Activated CD4-positive, alpha-beta T cell treated with anti-CD3 and anti-CD28 coated beads, Interleukin-2, amount 10 ng/mL, durations not matched to agents 7 days and 5 days (primary cell): ENCODE results near the gene RNF180. TPM values are rescaled to one million over a fixed set of nuclear protein-coding genes. Genes with fewer than 3 reads are reported as not detected.

Experiments used
- CTCF ChIA-PET: fragments of 350-600 bp; sonication (Branson Sonifier 250); formaldehyde crosslinking; loops from one replicate; lab custom pipeline; 2021; ENCODE audit warnings: antibody characterized with exemption; lab: Charles Lee
- POLR2A ChIA-PET: fragments of 350-600 bp; sonication (Branson Sonifier 250); formaldehyde crosslinking; loops from one replicate; lab custom pipeline; 2021; ENCODE audit warnings: antibody characterized with exemption; lab: Charles Lee
- DNase-seq: peaks from one replicate; pipeline ENCODE4 v3.0.0-alpha.2; 2020
- H3K27ac Mint-ChIP-seq: one replicate; pipeline ENCODE4 v1.8.0; 2021; ENCODE audit warnings: mild to moderate bottlenecking, moderate library complexity, mixed read lengths
- H3K27me3 Mint-ChIP-seq: one replicate; pipeline ENCODE4 v1.8.0; 2021; ENCODE audit warnings: mixed read lengths
- H3K36me3 Mint-ChIP-seq: one replicate; pipeline ENCODE4 v1.8.0; 2021; ENCODE audit warnings: low read depth, mixed read lengths
- H3K4me1 Mint-ChIP-seq: one replicate; pipeline ENCODE4 v1.8.0; 2021; ENCODE audit warnings: mixed read lengths
- H3K4me3 Mint-ChIP-seq: one replicate; pipeline ENCODE4 v1.8.0; 2021; ENCODE audit warnings: mild to moderate bottlenecking, moderate library complexity, mixed read lengths
- H3K9me3 Mint-ChIP-seq: one replicate; pipeline ENCODE4 v1.8.0; 2021; ENCODE audit warnings: mixed read lengths
- total RNA-seq, 2 experiments: library from RNA; stranded (reverse); gene quantifications; one replicate each; pipeline ENCODE4 v1.2.3, GENCODE V29; 2021

Gene RNF180
- total RNA-seq, 2 experiments from 2014 or later: not detected

DNA sequence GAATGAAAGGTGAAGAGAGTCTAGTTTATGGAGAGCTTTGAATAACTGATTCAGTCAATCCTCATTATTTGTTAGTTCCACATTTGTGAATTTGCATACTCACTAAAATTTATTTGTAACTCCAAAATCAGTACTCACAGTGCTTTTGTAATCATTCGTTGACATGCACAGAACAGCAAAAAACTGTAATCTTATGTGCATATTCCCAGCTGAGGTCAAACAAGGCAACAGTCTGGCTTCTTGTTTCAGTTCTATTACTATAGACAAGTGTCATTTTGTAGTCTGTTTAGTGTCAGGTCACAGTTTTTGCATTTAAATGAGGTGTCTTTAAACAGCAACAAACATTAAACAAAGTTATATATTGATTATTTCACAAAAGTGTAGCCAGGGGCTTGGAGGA lies 142.5 kb downstream of the RNF180 start:
- no peaks in the 10 kb centered on the region for H3K27me3 Mint-ChIP-seq
- no peaks in the 10 kb centered on the region for H3K36me3 Mint-ChIP-seq
- no peak for DNase-seq
- no peak overlapping the region for H3K27ac Mint-ChIP-seq
- POLR2A ChIA-PET: no interaction called here
- H3K4me1 Mint-ChIP-seq: no peaks in the 10 kb centered on the region
- H3K9me3 Mint-ChIP-seq: no peaks in the 10 kb centered on the region
- CTCF ChIA-PET: no interaction called here
- no peak overlapping the region for H3K4me3 Mint-ChIP-seq

DNA sequence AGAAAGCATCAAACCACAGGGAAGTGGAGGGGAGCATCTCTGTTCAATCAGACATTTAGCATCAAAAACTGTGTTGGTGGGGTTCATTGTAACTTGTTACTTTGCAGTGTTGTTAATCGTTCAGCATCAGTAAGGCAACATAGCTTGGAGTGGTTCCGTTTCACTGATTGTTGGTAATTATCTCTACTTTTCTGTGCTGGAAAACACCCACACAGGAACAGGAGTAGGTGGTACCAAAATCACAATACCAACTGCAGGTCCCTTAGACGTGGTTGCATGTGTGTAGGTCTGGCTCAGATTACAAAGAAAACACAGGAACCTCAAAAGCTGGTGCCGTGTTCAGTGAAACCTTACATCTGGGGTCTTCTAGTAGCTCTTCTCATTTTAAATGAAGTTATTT lies 146.8 kb downstream of the RNF180 start:
- POLR2A ChIA-PET: no interaction called here
- H3K27ac Mint-ChIP-seq: no peak overlapping the region

DNA sequence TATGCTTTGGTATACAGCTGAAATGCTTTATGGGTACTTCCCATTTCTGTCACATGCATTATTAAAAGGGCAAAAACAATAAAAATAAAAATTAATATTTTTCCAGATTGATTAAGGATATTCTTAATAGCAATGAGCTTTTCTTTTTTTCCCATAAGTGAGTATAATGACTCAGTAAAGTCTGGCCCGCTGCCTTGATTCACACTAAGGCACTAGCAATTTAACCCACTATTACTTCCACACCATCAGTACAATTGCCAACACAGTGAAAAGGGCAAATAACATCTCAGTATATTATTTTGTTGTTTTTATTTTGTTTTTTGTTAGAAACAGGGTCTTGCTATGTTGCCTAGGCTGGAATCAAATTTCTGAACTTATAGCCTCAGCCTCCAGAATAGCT lies 150.1 kb downstream of the RNF180 start:
- ChIA-PET CTCF (no interaction called here), POLR2A (no interaction called here)
- no peak for DNase-seq
- Mint-ChIP-seq H3K4me3 (no peak overlapping the region), H3K27me3 (no peaks in the 10 kb centered on the region), H3K9me3 (no peaks in the 10 kb centered on the region), H3K27ac (no peak overlapping the region), H3K4me1 (no peaks in the 10 kb centered on the region), H3K36me3 (no peaks in the 10 kb centered on the region)

More for the DNA sequence above, 146.8 kb downstream of the RNF180 start:
- no peaks in the 10 kb centered on the region for H3K4me1 Mint-ChIP-seq
- H3K27me3 Mint-ChIP-seq: no peaks in the 10 kb centered on the region
- CTCF ChIA-PET: no interaction called here
- H3K36me3 Mint-ChIP-seq: no peaks in the 10 kb centered on the region
- H3K9me3 Mint-ChIP-seq: no peaks in the 10 kb centered on the region
- H3K4me3 Mint-ChIP-seq: no peak overlapping the region
- no peak for DNase-seq

DNA sequence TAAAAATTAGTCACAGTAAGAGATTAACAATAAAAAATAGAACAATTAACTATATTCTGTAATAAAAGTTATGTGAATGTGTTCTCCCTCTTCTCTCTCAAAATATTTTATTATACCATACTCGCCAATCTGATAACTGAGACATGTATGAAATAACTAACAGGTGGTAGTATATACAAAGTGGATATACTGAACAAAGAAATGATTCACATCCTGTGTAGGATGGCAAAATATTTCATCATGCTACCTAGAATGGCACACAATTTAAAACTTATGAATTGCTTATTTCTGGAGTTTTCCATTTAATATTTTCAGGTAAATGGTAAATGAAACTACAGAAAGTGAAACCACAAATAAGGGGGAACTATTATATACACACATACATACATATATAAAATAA lies 152.5 kb downstream of the RNF180 start:
- no peak for DNase-seq
- no peaks in the 10 kb centered on the region for H3K36me3 Mint-ChIP-seq
- POLR2A ChIA-PET: no interaction called here

DNA sequence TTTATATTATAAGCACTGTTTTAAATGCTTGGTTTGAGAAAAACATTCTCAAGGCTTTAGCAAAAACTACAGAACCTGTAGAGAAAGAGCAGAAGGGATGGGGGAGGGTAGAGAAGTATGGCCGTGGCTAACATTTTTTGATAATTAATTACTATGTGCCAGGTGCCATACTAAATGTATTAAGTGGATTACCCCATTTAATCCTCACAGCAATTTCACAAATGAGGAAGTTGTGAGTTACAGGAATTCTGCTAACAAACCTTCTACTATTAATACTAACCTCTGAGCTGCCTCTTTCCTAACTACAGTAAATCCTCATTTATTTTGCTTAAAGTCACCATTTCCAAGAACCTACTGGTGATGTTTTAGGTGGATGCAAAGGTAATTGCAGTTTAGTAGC lies 157.9 kb downstream of the RNF180 start:
- POLR2A ChIA-PET: no interaction called here
- H3K27me3 Mint-ChIP-seq: no peaks in the 10 kb centered on the region
- H3K4me3 Mint-ChIP-seq: no peak overlapping the region
- no peaks in the 10 kb centered on the region for H3K36me3 Mint-ChIP-seq
- CTCF ChIA-PET: no interaction called here
- no peak for DNase-seq
- H3K27ac Mint-ChIP-seq: no peak overlapping the region
- no peaks in the 10 kb centered on the region for H3K9me3 Mint-ChIP-seq
- H3K4me1 Mint-ChIP-seq: no peaks in the 10 kb centered on the region

More for the DNA sequence above, 152.5 kb downstream of the RNF180 start:
- Mint-ChIP-seq H3K27me3 (no peaks in the 10 kb centered on the region), H3K27ac (no peak overlapping the region), H3K4me3 (no peak overlapping the region), H3K9me3 (no peaks in the 10 kb centered on the region), H3K4me1 (no peaks in the 10 kb centered on the region)
- CTCF ChIA-PET: no interaction called here

DNA sequence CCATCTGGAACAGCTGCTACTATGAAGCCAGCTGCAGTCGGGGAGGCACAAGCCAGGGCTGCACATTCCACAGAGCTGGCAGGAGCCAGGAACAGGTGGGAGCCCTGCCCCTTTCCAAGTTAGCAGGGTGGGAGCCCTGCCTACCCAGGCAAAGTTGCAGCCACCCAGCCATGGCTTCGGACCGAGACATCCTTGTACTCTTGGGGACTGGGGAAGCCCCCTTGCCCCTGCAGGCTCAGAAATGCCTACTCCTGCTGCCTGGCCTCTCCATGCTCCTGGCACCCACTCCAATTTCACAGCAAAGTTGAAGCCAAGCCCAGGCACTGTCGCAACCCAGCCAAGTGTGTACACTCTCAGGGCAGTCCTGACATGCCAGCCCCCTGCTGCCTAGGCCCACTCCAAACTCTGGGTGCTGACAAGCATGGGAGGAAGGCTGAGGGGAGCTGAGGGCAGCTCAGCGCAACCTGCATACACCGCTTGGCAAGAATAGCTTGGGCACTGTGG lies 165.1 kb downstream of the RNF180 start:
- Mint-ChIP-seq H3K27me3 (no peaks in the 10 kb centered on the region), H3K36me3 (no peaks in the 10 kb centered on the region), H3K4me3 (no peak overlapping the region), H3K27ac (no peak overlapping the region), H3K4me1 (no peaks in the 10 kb centered on the region), H3K9me3 (no peaks in the 10 kb centered on the region)
- no peak for DNase-seq
- ChIA-PET CTCF (no interaction called here), POLR2A (no interaction called here)

DNA sequence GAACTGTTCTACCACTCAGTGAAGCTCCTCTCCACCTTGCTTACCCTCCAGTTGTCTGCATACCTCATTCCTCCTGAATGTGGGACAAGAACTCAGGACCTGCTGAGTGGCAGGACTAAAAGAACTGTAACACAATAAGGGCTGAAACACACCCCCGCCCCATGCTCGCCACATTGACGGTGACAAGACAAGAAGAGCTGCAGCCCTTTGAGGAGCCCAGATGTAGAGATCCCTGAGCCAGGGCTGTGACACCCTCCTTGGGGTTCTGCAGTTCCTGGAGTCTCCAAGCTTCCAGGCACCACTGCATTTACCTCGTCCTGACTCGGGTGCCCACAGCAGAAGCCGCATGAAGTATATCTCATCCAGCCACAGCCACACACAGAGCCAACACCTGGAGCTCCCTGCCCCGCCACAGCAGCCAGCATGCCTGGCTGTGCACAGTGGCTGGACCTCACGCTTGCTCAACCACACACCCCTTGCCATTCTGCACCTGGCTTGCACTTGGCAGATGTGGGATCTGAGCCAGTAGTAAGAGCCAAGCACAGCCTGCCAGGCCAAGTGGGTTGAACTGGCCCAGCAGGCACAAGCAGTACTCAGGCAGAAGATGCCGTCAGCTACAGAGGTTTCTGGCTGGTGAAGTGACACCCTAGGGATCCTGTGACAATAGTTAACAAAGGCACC lies 166.1 kb downstream of the RNF180 start:
- ChIA-PET POLR2A (no interaction called here), CTCF (no interaction called here)
- no peak for DNase-seq
- Mint-ChIP-seq H3K27me3 (no peaks in the 10 kb centered on the region), H3K4me1 (no peaks in the 10 kb centered on the region), H3K9me3 (no peaks in the 10 kb centered on the region), H3K27ac (no peak overlapping the region), H3K36me3 (no peaks in the 10 kb centered on the region), H3K4me3 (no peak overlapping the region)

DNA sequence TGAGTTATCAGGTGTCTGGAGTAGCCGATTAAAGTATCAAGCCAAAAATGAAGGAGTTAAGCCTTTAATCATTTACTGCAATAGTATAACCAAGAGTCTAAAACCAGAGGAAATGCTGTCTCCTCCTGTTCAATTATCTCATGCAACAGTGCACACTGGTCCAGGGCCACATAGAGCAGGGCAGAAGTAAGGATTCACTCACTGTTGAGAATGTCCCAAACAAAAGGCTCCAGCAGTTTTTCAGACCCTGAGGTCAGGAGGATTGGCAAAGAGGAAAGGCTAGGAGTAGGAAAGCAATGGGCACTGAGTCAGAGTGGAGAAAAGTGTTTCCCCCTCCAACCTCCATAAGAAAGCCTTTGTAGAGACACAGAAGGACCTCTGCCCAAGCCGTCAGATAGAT lies 168.2 kb downstream of the RNF180 start:
- Mint-ChIP-seq H3K4me3 (no peak overlapping the region), H3K27me3 (no peaks in the 10 kb centered on the region), H3K9me3 (no peaks in the 10 kb centered on the region), H3K4me1 (no peaks in the 10 kb centered on the region), H3K36me3 (no peaks in the 10 kb centered on the region), H3K27ac (no peak overlapping the region)
- ChIA-PET POLR2A (no interaction called here), CTCF (no interaction called here)
- no peak for DNase-seq

DNA sequence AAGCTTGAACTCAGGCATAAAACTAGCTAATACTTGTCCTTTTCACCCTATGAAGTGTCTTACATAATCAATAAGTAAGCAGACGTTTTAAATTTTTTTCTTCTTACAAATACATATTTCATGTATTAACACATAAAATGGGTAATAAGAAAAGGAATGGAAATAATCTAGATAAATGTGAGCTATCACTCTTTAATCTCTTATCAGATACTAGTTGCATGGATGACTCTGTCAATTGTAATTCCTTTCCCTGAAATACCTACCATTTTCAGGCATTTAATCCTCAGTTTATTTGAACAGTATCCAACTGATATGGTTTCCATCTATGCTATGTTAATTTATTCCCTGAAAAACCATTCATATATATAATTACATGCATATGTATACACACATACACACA lies 174.1 kb downstream of the RNF180 start:
- H3K9me3 Mint-ChIP-seq: no peaks in the 10 kb centered on the region
- no peak for DNase-seq
- H3K4me1 Mint-ChIP-seq: no peaks in the 10 kb centered on the region
- no peak overlapping the region for H3K4me3 Mint-ChIP-seq
- H3K27ac Mint-ChIP-seq: no peak overlapping the region
- ChIA-PET CTCF (no interaction called here), POLR2A (no interaction called here)
- H3K36me3 Mint-ChIP-seq: no peaks in the 10 kb centered on the region
- no peaks in the 10 kb centered on the region for H3K27me3 Mint-ChIP-seq

DNA sequence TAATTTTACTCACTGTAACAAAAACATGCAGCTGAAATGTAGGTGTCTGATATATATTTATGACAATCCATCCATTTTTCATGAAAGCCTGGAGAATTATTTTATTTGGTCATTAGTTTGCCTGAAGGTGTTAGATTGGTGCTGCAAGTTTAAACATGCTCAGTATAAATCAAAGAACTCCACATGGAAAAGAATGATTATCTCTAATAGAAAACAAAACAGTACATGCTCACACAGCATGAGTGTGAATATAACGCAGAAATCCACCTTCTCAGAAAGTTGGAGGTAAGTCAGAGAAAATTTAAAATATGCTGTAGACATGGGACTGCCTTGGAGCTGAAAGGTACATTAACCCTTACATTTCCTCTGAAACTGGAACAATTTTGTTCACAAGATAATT lies 174.7 kb downstream of the RNF180 start:
- DNase-seq: no peak
- H3K36me3 Mint-ChIP-seq: no peaks in the 10 kb centered on the region
- no peaks in the 10 kb centered on the region for H3K9me3 Mint-ChIP-seq
- no peaks in the 10 kb centered on the region for H3K4me1 Mint-ChIP-seq
- no peak overlapping the region for H3K4me3 Mint-ChIP-seq
- CTCF ChIA-PET: no interaction called here
- H3K27me3 Mint-ChIP-seq: no peaks in the 10 kb centered on the region
- H3K27ac Mint-ChIP-seq: no peak overlapping the region
- POLR2A ChIA-PET: no interaction called here

DNA sequence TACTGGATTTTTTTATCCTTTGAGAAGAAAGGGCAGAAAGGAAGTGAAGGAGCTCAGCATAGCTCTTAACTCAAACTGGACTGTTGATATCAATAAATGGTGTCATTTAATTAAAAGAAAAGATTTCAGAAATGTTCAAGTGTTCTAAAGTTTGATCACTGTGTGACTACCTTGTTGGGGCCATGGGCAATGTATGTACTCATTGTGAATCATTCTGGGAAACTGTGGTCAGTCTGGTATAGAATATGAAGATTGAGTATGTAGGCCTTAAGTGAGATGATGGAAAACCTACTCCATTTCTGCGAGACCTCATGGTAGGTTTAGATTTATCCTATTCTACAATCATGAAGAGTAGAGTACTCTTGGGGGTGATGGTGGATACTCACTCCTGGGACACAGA lies 175.7 kb downstream of the RNF180 start:
- ChIA-PET CTCF (no interaction called here), POLR2A (no interaction called here)
- no peaks in the 10 kb centered on the region for H3K36me3 Mint-ChIP-seq
- no peak overlapping the region for H3K4me3 Mint-ChIP-seq
- H3K4me1 Mint-ChIP-seq: no peaks in the 10 kb centered on the region
- no peak for DNase-seq
- H3K9me3 Mint-ChIP-seq: no peaks in the 10 kb centered on the region
- H3K27ac Mint-ChIP-seq: no peak overlapping the region
- no peaks in the 10 kb centered on the region for H3K27me3 Mint-ChIP-seq

DNA sequence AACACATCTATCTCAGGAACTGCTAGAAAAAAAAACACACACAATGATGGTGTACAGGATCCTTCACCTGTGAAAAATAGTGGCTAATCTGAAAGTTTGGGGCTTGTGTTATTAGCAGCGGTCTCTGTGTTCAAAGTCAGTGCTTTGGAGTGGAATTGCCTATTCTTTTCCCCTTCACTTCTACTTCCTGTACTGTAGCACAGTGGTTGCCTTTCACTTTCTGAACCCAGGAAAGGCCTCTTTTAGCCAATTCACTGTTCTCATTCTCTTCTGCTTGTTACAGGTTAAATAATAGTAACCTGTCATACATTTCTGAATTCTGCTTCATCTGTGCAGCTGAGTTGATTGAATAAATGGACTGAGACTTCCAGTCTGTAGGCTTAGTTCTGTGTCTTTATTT lies 178.9 kb downstream of the RNF180 start:
- DNase-seq: no peak
- Mint-ChIP-seq H3K4me1 (no peaks in the 10 kb centered on the region), H3K27me3 (no peaks in the 10 kb centered on the region), H3K27ac (no peak overlapping the region), H3K9me3 (no peaks in the 10 kb centered on the region), H3K36me3 (no peaks in the 10 kb centered on the region), H3K4me3 (no peak overlapping the region)
- CTCF ChIA-PET: no interaction called here
- POLR2A ChIA-PET: no interaction called here

DNA sequence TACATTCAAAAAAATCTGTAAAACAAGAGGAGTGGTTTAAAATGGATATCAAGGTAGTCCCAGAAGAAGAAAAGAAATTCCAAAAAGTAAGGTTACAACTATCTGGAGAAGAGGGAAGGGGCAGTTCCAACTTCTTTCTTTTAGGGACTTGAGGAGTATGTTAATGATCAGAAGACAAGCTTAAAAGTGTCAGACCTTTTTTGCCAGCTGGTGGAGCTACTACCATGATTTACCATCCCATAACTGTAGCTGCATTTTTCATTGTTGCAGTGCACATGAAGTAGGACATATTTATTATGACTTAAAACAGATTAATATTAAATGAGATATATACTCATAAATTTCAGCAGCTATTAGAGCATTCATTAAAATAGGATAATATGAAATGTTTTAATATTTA lies 181.7 kb downstream of the RNF180 start:
- DNase-seq: no peak
- no peaks in the 10 kb centered on the region for H3K36me3 Mint-ChIP-seq
- ChIA-PET POLR2A (no interaction called here), CTCF (no interaction called here)
- H3K27me3 Mint-ChIP-seq: no peaks in the 10 kb centered on the region
- H3K4me3 Mint-ChIP-seq: no peak overlapping the region
- no peaks in the 10 kb centered on the region for H3K9me3 Mint-ChIP-seq
- H3K27ac Mint-ChIP-seq: no peak overlapping the region
- no peaks in the 10 kb centered on the region for H3K4me1 Mint-ChIP-seq

DNA sequence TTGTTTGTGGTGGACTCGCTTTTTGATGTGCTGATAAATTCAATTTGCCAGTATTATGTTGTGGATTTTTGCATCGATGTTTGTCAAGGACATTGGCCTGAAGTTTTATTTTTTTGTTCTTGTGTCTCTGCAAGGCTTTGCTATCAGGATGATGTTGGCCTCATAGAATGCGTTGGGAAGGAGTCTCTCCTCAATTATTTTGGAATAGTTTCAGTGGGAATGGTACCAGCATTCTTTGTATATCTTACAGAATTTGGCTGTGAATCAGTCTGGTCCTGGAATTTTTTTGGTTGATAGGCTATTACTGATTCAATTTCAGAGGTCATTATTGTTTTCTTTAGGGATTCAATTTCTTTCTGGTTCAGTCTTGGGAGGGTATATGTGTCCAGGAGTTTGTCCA lies 198.8 kb downstream of the RNF180 start:
- Mint-ChIP-seq H3K36me3 (no peaks in the 10 kb centered on the region), H3K27ac (no peak overlapping the region), H3K4me1 (no peaks in the 10 kb centered on the region), H3K4me3 (no peak overlapping the region), H3K27me3 (no peaks in the 10 kb centered on the region), H3K9me3 (peaks cover 17% of the 10 kb centered on the region)
- CTCF ChIA-PET: no interaction called here
- POLR2A ChIA-PET: no interaction called here
- DNase-seq: no peak
